GM11168 (cell line): ENCODE results near the gene NIM1K.
"Not testable (repeated sequence)": the region's sequence is repeated elsewhere in the genome, so short reads cannot be mapped to it uniquely, and the experiment has no call there.

Experiments used
- in situ Hi-C: fragments of 300-500 bp; cut with MboI; formaldehyde crosslinking; loops from one replicate; pipeline ENCODE4 v1.12.0; 2022; ENCODE audit warnings: low sequenced_read_pairs; ENCODE audit not compliant: unreplicated experiment

NIM1K gene

GRCh38 chr5:43191740-43192557, at the start of gene NIM1K:
Gene NIM1K (plus strand): TSS chr5:43192225. CDS start chr5:43245776, 53,551 bp downstream.
- in situ Hi-C loops = no loop called here

GRCh38 chr5:43145071-43145470, 47.0 kb upstream of the NIM1K start:
- in situ Hi-C loops = no loop called here

DNA sequence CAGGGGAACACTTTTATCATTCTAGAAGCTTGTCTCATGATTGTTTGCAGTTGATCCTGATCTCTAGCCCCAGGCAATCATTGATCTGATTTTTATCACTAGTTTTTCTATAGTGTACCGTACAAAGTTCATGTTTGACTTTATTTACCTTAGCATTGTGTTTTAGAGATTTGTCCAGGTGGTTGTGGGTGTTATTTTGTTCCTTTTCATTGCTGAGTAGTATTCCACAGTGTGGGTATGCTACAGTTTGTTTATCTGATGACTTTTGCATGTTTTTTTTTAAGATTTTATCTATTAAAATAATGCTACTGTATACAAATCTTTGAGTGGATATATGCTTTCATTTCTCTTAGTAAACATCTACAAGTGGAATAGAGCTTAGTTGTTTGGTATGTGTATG, 45.1 kb upstream of the NIM1K start:
- in situ Hi-C loops = no loop called here

GRCh38 chr5:43148417-43148816, 43.6 kb upstream of the NIM1K start:
- in situ Hi-C loops = no loop called here

GRCh38 chr5:43149231-43149630, 42.8 kb upstream of the NIM1K start:
- in situ Hi-C loops = no loop called here

DNA sequence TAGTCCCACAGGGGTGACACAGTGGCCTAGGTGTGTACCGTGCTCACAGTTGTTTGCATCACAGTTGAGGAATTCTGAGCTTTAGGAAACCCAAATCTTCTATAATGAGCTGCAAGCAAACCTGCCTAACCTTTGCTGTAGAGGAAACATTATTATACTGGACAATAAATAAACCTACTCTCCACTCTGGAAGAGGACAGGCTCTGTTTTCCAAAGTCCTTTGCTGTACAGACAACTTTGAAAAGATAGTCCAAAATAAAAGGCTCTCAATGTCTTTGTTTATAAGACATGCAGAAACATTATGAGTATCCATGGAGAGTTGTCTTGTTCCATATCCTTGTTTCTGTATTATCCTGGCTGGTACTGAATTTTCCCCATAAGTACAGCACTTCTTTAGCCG, 42.0 kb upstream of the NIM1K start:
- in situ Hi-C loops = no loop called here

- in situ Hi-C loops = no loop called here
Observed at GRCh38 chr5:43150748-43151147, 41.3 kb upstream of the NIM1K start.

DNA sequence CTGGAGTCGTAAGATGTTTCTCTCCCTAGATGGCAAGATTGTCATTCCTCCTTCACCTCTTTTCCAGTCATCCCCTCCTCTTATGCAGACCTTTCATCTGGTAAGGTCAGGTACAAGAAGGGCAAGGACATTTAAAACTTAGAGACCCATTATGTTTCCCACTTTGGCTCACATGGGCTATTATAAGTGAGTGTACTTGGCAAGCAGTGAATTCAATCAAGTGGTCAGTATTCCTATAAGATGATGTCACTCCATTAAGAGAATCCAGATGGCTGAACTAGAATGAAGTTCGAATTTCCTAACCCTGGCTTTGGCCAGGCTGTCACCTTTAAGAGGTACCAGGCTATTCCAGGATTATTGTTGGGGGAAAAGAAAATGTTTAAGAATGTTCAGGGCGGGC, 39.1 kb upstream of the NIM1K start:
- in situ Hi-C loops = no loop called here

DNA sequence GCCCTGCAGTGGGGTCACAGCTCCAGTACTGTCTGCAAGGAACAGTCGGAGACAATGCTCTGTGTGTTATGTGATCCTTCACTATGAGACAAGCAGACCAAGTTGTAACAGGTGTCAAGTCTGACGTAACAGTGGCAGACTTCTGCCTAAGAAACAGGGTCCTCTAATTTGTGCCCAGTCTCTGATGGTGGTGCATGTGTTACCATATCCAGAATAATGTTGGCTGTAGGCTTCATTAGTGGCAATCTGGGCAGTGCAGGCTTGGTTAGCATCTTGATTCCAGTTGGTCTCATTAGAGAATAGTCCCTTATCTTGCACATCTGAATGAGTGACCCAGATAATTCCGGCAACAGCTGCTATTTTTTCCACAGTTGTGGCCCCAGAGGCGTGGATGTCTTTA, 37.6 kb upstream of the NIM1K start:
- in situ Hi-C loops = no loop called here

DNA sequence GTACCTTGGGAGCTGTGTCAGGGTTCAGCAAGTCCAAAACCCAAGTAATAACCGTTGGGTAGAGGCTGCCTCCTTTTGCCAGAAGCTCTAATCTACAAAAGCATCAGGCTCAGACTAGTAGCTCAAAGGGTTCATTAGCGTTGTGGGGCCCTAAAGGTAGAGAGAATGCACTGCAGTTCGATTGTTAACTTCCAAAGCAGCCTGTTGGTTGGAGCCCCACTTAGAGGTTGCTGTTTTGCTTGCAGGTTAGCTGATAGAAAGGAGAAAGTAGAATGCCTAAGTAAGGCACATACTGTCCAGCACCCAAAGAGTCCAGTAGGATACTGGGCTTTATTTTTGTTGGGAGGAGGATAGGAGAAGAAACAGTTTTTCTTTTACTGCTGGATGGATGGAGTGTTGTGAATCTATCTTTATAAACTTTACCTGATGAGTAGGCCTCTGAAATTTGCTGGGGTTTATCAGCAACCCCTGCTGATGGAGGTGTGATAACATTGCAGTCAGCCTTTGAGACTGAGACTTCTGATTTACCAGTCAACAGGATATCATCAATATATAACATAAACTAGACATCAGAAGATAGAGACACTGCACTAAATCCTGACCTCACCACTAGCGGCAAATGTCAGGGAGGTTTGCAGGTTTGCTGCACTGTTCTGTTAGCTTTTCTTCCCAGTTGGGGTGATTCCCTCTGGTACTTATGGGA, 36.5 kb upstream of the NIM1K start:
- in situ Hi-C loops = no loop called here

GRCh38 chr5:43156388-43156787, 35.6 kb upstream of the NIM1K start:
- in situ Hi-C loops = no loop called here

DNA sequence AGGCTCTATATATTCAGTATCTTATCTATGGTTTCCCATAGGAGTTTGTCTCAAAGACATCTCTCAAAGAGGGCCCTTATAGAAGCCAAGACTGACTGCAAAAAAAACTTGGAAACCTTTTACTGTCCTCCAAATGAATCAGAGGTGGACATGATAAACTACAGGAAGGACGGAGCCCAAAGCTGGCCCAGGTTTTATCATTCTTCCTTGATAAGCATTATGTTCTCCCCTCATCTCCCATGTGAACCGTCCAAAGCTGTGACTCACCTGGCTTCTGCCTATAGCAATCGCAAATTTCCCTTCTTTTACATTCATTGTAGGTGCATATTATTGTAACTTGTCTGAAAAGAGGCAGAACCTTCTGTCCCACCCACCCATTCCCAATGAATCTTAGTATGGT, 35.0 kb upstream of the NIM1K start:
- in situ Hi-C loops = no loop called here

- in situ Hi-C loops = no loop called here
Observed at GRCh38 chr5:43161244-43161643, 30.8 kb upstream of the NIM1K start.

DNA sequence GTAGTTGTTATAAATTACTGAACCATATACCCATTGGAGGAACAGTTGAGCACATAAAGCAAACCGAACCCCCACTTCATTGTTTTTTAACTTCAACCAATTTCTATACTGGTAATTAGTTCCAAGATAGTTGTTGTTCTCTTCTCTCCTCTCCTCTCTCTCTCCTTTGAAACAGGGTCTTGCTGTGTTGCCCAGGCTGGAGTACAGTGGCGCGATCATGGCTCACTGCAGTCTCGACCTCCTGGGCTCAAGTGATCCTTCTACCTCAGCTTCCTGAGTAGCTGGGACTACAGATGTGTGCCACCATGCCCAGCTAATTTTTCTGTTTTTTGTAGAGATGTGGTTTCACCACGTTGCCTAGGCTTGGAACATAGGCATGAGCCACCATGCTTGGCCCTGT, 27.2 kb upstream of the NIM1K start:
- in situ Hi-C loops = not testable (repeated sequence)

GRCh38 chr5:43165323-43165722, 26.7 kb upstream of the NIM1K start:
- in situ Hi-C loops = no loop called here

GRCh38 chr5:43168175-43168574, 23.9 kb upstream of the NIM1K start:
- in situ Hi-C loops = no loop called here

- in situ Hi-C loops = no loop called here
Observed at GRCh38 chr5:43171451-43171850, 20.6 kb upstream of the NIM1K start.

DNA sequence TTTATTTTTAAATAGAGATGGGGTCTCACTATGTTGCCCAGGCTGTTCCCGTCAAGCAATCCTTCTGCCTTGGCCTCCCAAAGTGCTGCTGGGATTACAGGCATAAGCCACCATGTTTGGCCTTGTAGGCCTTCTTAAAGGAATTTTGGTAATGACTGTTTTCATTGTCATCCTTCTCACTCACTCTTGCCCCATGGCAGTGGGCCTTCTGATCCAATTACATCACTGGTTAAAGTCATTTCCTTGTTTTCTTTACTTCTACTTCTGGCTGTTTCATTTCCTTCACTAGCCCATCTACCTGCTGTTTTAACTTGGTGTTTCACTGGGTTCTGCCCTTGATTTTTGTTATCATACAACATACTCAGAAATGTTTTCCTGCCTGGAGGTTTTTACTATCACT, 20.1 kb upstream of the NIM1K start:
- in situ Hi-C loops = no loop called here

DNA sequence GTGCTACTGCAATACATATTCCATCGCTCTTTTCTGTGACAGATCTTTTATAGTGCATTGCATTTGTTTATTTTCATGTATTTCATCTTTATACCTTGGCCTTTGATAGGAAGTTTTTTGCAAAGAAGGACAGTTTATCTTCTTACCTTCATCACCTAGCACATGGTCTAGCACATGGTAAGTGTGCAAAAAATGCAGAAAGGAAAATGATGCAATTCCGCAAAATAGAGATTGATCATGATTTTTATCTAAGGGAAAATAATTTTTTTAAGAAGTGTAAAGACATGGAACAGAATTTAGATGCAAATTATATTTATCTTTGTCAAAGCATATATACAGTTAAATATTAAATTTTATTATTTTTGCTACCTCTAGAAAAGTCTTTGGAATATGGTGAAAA, 19.2 kb upstream of the NIM1K start:
- in situ Hi-C loops = no loop called here

DNA sequence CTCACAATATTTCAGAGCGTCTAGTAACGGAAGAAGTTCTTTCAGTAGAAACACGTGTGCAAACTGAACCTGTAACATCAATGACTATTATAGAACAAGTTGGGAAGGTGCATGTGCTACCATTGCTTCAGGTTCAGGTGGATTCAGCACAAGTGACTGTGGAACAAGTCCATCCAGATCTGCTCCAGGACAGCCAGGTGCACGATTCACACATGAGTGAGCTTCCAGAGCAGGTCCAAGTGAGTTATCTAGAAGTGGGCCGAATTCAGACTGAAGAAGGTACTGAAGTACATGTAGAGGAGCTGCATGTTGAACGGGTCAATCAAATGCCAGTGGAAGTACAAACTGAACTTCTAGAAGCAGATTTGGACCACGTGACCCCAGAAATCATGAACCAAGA, 17.4 kb upstream of the NIM1K start:
- in situ Hi-C loops = no loop called here

GRCh38 chr5:43179836-43180235, 12.2 kb upstream of the NIM1K start:
- in situ Hi-C loops = no loop called here

GRCh38 chr5:43182421-43182820, 9.6 kb upstream of the NIM1K start:
- in situ Hi-C loops = no loop called here
